NCI-H146 treated with DMSO at 0.1 percent for 48 hours (cell line): ENCODE data around the gene PDZD2.

ENCODE experiments used
- DNase-seq: peaks from one replicate; lab custom pipeline; 2025; ENCODE audit not compliant: unreplicated experiment; lab: John Stamatoyannopoulos, UW

PDZD2 gene

DNA sequence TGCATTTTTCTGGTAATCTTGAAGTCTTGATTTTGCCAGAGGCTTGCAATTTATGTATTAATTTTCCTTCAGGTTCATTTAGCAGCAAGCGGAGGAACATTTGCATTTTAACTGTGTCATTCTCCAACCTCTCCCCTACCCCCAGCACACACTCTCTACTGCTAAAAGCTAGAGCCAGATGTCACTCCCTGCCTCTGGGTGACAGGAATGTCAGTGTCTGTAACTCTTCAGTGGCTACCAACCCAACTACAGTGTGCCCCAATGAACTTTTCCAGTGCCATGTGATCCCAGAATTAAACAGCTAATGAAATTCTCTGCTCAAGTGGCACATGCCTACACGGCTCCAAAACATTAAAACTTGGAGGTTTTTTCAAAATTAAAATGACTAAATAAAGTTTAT lies 274.9 kb downstream of the PDZD2 start:
- no peak for DNase-seq

DNA sequence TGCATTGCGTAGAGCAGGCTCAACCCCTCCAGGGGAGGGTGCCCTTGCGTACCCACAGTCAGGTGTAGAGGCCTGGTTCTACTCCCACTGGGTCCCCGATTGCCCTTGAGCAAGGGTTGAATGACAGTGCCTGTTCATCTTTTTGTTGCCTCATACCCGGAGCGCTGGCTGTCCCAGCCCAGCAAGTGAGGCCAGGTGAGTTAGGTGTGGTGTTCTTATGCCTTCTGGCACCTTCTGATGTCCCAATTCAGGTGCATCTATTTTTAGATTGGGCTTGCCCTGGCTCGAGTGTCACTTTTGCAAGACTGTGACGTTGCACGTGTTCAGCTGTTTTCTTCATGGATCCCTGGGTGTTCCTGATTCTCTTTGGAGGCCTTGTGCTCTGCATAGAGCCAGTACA lies 277.4 kb downstream of the PDZD2 start:
- no peak for DNase-seq

GRCh38 chr5:31918739-31919138 lies 279.8 kb downstream of the PDZD2 start:
- no peak for DNase-seq

GRCh38 chr5:31921852-31922305 lies 282.9 kb downstream of the PDZD2 start:
- DNase-seq: no peak

DNA sequence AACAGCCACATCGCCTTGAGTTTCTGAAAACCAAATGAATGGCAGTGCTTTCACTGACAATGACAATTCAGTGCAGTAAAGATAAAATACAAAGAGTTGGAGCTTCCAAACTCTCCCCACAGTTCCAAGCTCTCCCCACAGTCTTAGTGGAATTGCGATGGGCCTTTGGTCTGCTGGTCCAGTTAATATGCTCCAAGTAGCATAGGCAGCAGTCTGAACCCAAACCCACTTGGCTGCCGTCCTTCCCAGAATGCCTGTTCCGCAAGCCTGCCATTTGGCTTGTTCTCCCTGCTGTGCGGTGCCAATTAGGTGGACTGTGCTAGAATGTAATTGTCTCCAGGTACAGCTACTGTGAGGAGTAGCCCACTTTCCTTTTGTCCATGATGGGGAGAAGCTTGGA lies 285.1 kb downstream of the PDZD2 start:
- no peak for DNase-seq

GRCh38 chr5:31931874-31932273 lies 292.9 kb downstream of the PDZD2 start:
- no peak for DNase-seq

GRCh38 chr5:31934156-31934555 lies 295.2 kb downstream of the PDZD2 start:
- DNase-seq: no peak

- DNase-seq: no peak
Observed at GRCh38 chr5:31935496-31936369, 296.8 kb downstream of the PDZD2 start.

DNA sequence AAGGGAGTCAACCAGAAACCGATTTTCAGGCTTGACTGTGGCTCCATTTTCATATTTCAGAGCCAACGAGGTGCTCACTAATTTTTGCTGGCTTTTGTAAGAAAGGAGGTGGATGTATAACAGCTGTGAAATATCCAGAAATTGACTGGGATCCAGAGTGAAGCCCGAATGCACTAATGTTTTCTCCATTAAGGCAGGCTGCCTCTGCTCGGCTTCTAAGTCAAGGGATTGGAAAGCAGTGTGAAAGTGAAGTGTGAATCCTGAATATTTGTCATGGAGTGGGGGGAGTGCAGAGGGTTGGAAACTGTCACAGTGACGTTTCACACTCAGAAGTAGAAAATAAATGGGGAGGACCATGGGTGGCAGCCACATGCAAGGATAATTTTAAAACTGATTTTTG lies 297.8 kb downstream of the PDZD2 start:
- no peak for DNase-seq

DNA sequence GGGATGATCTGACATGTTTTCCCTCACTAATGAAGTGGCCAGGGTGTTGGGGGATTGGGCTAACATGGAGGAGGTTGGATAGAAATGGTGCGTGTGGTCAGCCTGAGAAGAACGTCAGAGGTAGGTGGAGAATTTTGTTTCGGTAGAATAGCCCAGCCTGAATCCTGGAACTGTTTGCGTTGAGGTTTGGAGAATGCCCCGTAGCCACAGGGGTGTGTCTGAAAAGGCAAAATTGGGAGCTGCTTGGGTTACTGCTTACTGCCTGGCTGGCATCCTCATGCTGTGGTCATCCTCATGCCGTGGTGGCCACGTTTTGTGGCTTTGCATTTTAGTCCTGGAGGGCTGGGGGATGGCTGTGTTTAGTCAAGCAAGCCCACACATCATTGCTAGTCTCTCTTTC lies 298.3 kb downstream of the PDZD2 start:
- DNase-seq: no peak

GRCh38 chr5:31937703-31938102 lies 298.8 kb downstream of the PDZD2 start:
- DNase-seq: no peak

- no peak for DNase-seq
Observed at GRCh38 chr5:31939151-31939550, 300.2 kb downstream of the PDZD2 start.

DNA sequence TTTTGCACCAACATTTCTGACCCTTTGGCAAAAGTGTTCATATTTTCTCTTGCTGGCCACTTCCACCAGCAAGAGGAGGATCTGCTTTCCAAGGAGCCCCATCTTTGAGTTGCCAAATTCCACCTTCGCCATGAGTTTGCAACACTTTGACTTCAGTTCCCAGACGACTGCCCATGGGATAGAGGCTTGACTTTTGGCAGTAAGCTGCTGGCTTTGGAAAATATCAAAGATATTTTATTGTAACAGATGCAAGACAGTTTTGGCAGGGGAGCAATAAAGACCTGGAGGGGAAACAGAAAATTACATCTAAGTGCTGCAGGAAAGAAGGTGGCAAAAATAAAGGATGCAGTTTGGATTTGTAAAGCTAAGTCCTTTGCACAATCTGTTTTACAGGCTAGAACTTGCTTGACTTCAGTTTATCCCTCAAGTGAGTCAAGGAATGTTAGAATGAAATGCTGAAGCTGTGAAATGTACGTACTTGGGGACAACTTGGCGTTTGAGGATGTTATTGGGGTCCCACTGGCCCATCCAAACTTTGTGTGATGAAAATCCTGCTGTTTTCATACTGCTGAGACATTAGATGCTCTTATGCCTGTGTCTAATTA lies 302.3 kb downstream of the PDZD2 start:
- DNase-seq: no peak

DNA sequence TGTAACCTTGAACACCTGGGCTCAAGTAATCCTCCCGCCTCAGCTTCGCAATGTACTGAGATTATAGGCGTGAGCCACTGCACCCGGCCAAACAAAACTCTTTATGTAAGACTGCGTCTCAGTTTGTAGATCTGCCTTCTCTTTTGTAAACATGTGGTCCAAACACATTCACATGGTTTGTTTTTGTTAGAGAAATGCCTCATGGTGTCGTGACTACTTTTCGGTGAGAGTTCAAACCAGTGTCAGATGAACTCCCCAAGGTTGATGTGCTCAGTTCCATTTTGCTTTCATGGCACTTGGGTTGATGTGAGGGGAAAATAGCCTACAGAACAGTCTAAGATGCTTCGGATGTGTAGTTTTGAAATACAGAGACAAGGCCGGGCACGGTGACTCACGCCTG lies 303.6 kb downstream of the PDZD2 start:
- DNase-seq: no peak

GRCh38 chr5:31944684-31945445 lies 305.9 kb downstream of the PDZD2 start:
- DNase-seq: no peak

GRCh38 chr5:31948006-31948405 lies 309.1 kb downstream of the PDZD2 start:
- no peak for DNase-seq

DNA sequence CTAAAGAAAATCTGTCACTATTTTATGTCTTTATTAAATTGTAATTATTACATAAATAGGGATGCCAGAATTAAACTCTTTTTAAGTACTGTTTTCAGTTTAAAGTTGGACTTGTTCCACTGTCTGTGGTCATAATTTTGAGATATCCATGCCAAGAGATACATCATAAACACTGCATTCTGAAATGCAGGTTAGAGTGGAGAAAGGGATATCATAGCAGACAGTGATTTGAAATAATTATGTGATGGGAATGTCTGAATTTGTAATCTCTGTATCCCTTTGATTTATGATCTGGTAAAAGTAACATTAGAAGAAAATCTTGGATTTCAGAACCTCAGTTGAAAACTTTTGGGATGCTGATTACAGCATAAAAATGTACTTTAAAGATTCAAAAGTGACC lies 313.1 kb downstream of the PDZD2 start:
- DNase-seq: no peak

DNA sequence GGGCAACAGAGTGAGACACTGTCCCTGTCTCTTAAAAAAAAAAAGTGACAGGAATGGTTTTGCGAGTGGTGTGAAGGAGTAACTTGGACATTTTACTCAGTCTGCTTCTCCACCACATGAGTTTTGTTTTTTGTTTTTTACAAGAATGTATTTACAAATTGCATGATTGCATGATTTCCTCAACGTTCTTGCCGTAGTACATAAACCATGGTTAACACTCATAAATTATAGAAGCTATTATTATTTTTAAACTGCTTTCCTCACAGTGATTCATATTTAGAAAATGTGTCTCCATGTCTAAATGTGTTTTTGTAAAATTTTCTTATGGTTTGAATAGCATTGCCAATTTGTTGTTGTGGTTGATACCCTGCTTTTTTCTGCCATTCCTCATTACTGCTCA lies 315.2 kb downstream of the PDZD2 start:
- DNase-seq: no peak

GRCh38 chr5:31957151-31957550 lies 318.2 kb downstream of the PDZD2 start:
- DNase-seq: no peak

DNA sequence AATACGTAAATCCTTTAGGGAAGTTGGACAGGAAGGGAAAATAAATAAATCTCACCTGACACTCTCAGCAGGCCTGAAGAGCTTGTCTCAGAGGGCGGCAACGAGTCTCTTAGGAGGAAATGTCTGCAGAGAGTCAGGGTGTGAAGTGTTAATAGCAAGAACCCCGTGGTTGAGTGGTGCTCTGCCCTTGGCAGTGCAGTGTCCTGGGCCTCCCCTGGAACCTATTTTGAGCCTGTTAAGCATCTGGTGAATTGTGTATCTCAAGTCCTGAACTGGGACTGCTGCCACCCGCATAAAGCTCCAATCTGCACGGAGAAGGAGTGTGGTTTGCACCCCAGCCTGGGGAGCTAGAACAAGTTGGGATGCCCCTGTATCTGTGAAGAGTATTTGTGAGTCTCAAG lies 323.4 kb downstream of the PDZD2 start:
- no peak for DNase-seq

GRCh38 chr5:31962871-31963307 lies 324.0 kb downstream of the PDZD2 start:
- DNase-seq: no peak
